ENCODE results near the gene BYSL.
A peak's percentile ranks its signal among the peaks of the same experiment; 100 is the strongest.

Gene BYSL

GRCh38 chr6:41937861-41938574 is 16.7 kb downstream of the BYSL start:
- Histone ChIP-seq H3K9ac (ENCODE audit: low read length) (no peak overlapping the region), H2AFZ (ENCODE audit: insufficient read depth, low read length, poor library complexity) (no peak overlapping the region), H3K4me1 (ENCODE audit: control insufficient read depth in 1 of 2, insufficient read depth in 2 of 2, low read length in 2 of 2) (peaks cover 27 to 36% of the 10 kb centered on the region in 2 experiments), H3K23ac (ENCODE audit: low read length) (no peak overlapping the region), H4K91ac (ENCODE audit: low read depth, low read length) (no peak overlapping the region), H3K4ac (ENCODE audit: low read depth, low read length) (no peak overlapping the region), H3K27ac (ENCODE audit: low read depth, low read length) (no peak overlapping the region), H4K12ac (ENCODE audit: low read depth, low read length) (no peak overlapping the region), H2BK120ac (ENCODE audit: insufficient read depth, low read length, poor library complexity) (no peak overlapping the region), H3K79me1 (ENCODE audit: low read length) (peaks cover 16% of the 10 kb centered on the region), H3K4me2 (ENCODE audit: low read length) (no peak overlapping the region), H3K79me2 (ENCODE audit: control insufficient read depth, insufficient read depth, low read length, poor library complexity) (peaks cover 15% of the 10 kb centered on the region), H3K4me3 (ENCODE audit: low read depth, low read length) (no peak overlapping the region), H2AK5ac (ENCODE audit: low read length) (no peak overlapping the region), H4K8ac (ENCODE audit: low read depth, low read length) (no peak overlapping the region), H2BK12ac (ENCODE audit: low read length) (no peak overlapping the region), H3K27me3 (ENCODE audit: insufficient read depth, low read length) (no peaks in the 10 kb centered on the region), H3K36me3 (ENCODE audit: control insufficient read depth in 1 of 2, insufficient read depth in 2 of 2, low read length in 2 of 2) (peaks cover 24 to 38% of the 10 kb centered on the region in 2 experiments), H2BK5ac (ENCODE audit: low read depth, low read length, poor library complexity) (no peak overlapping the region), H3K9me3 (ENCODE audit: insufficient read depth, low read depth, low read length) (no peaks in the 10 kb centered on the region), H3K18ac (ENCODE audit: low read length) (no peak overlapping the region), H3K14ac (ENCODE audit: low read length) (no peak overlapping the region)
- DNase-seq, result no peak
- WGBS (ENCODE audit: extremely low coverage, insufficient coverage, insufficient read length), result no CpG with 5 or more reads among the region's 4 CpGs

- Histone ChIP-seq H2BK12ac (ENCODE audit: low read length) (no peak overlapping the region), H2AK5ac (ENCODE audit: low read length) (no peak overlapping the region), H3K18ac (ENCODE audit: low read length) (no peak overlapping the region), H3K4me3 (ENCODE audit: low read depth, low read length) (no peak overlapping the region), H3K4ac (ENCODE audit: low read depth, low read length) (peak overlapping the region; percentile 9), H4K91ac (ENCODE audit: low read depth, low read length) (peak overlapping the region; percentile 39), H2BK5ac (ENCODE audit: low read depth, low read length, poor library complexity) (no peak overlapping the region), H3K9ac (ENCODE audit: low read length) (no peak overlapping the region), H3K4me2 (ENCODE audit: low read length) (no peak overlapping the region), H4K8ac (ENCODE audit: low read depth, low read length) (no peak overlapping the region), H3K14ac (ENCODE audit: low read length) (no peak overlapping the region), H4K12ac (ENCODE audit: low read depth, low read length) (no peak overlapping the region), H3K27me3 (ENCODE audit: insufficient read depth, low read length) (no peaks in the 10 kb centered on the region), H3K79me2 (ENCODE audit: control insufficient read depth, insufficient read depth, low read length, poor library complexity) (peaks cover 15% of the 10 kb centered on the region), H2BK120ac (ENCODE audit: insufficient read depth, low read length, poor library complexity) (no peak overlapping the region), H3K27ac (ENCODE audit: low read depth, low read length) (no peak overlapping the region), H3K23ac (ENCODE audit: low read length) (no peak overlapping the region), H3K4me1 (ENCODE audit: control insufficient read depth in 1 of 2, insufficient read depth in 2 of 2, low read length in 2 of 2) (peaks cover 27 to 36% of the 10 kb centered on the region in 2 experiments), H3K9me3 (ENCODE audit: insufficient read depth, low read depth, low read length) (no peaks in the 10 kb centered on the region), H3K36me3 (ENCODE audit: control insufficient read depth in 1 of 2, insufficient read depth in 2 of 2, low read length in 2 of 2) (peaks cover 21 to 33% of the 10 kb centered on the region in 2 experiments), H2AFZ (ENCODE audit: insufficient read depth, low read length, poor library complexity) (no peak overlapping the region), H3K79me1 (ENCODE audit: low read length) (peaks cover 16% of the 10 kb centered on the region)
- WGBS (ENCODE audit: extremely low coverage, insufficient coverage, insufficient read length), result no CpG with 5 or more reads among the region's 5 CpGs
- no peak for DNase-seq
These were observed 17.4 kb downstream of the BYSL start for GRCh38 chr6:41938590-41939175.

- no peak for DNase-seq
- Histone ChIP-seq H3K14ac (ENCODE audit: low read length) (no peak overlapping the region), H2AK5ac (ENCODE audit: low read length) (no peak overlapping the region), H4K8ac (ENCODE audit: low read depth, low read length) (no peak overlapping the region), H3K79me2 (ENCODE audit: control insufficient read depth, insufficient read depth, low read length, poor library complexity) (peaks cover 15% of the 10 kb centered on the region), H3K9me3 (ENCODE audit: insufficient read depth, low read depth, low read length) (no peaks in the 10 kb centered on the region), H3K27ac (ENCODE audit: low read depth, low read length) (no peak overlapping the region), H3K36me3 (ENCODE audit: control insufficient read depth in 1 of 2, insufficient read depth in 2 of 2, low read length in 2 of 2) (peaks cover 19 to 30% of the 10 kb centered on the region in 2 experiments), H3K4me3 (ENCODE audit: low read depth, low read length) (no peak overlapping the region), H3K9ac (ENCODE audit: low read length) (no peak overlapping the region), H3K4me2 (ENCODE audit: low read length) (peak overlapping the region; percentile 69), H3K4me1 (ENCODE audit: control insufficient read depth in 1 of 2, insufficient read depth in 2 of 2, low read length in 2 of 2) (peaks cover 27 to 36% of the 10 kb centered on the region in 2 experiments), H2BK12ac (ENCODE audit: low read length) (no peak overlapping the region), H3K27me3 (ENCODE audit: insufficient read depth, low read length) (no peaks in the 10 kb centered on the region), H3K79me1 (ENCODE audit: low read length) (peaks cover 16% of the 10 kb centered on the region), H2BK120ac (ENCODE audit: insufficient read depth, low read length, poor library complexity) (no peak overlapping the region), H3K23ac (ENCODE audit: low read length) (no peak overlapping the region), H4K12ac (ENCODE audit: low read depth, low read length) (no peak overlapping the region), H4K91ac (ENCODE audit: low read depth, low read length) (peak overlapping the region; percentile 39), H2BK5ac (ENCODE audit: low read depth, low read length, poor library complexity) (no peak overlapping the region), H3K4ac (ENCODE audit: low read depth, low read length) (peak overlapping the region; percentile 22), H2AFZ (ENCODE audit: insufficient read depth, low read length, poor library complexity) (no peak overlapping the region), H3K18ac (ENCODE audit: low read length) (peak overlapping the region; percentile 19)
- no CpG with 5 or more reads among the region's 11 CpGs for WGBS (ENCODE audit: extremely low coverage, insufficient coverage, insufficient read length)
These were observed 18.0 kb downstream of the BYSL start for GRCh38 chr6:41939176-41939847.

GRCh38 chr6:41939848-41940758 is 18.8 kb downstream of the BYSL start:
- Histone ChIP-seq H3K79me2 (ENCODE audit: control insufficient read depth, insufficient read depth, low read length, poor library complexity) (peaks cover 15% of the 10 kb centered on the region), H3K4ac (ENCODE audit: low read depth, low read length) (peak overlapping the region; percentile 37), H3K4me1 (ENCODE audit: control insufficient read depth in 1 of 2, insufficient read depth in 2 of 2, low read length in 2 of 2) (peaks cover 27 to 32% of the 10 kb centered on the region in 2 experiments), H3K23ac (ENCODE audit: low read length) (no peak overlapping the region), H2BK5ac (ENCODE audit: low read depth, low read length, poor library complexity) (no peak overlapping the region), H2AK5ac (ENCODE audit: low read length) (no peak overlapping the region), H2BK120ac (ENCODE audit: insufficient read depth, low read length, poor library complexity) (no peak overlapping the region), H3K4me2 (ENCODE audit: low read length) (peak overlapping the region; percentile 69), H2AFZ (ENCODE audit: insufficient read depth, low read length, poor library complexity) (peak overlapping the region; percentile 27), H3K9ac (ENCODE audit: low read length) (peak overlapping the region; percentile 13), H4K8ac (ENCODE audit: low read depth, low read length) (peak overlapping the region; percentile 27), H4K91ac (ENCODE audit: low read depth, low read length) (peak overlapping the region; percentile 67), H3K9me3 (ENCODE audit: insufficient read depth, low read depth, low read length) (no peaks in the 10 kb centered on the region), H3K27ac (ENCODE audit: low read depth, low read length) (no peak overlapping the region), H3K4me3 (ENCODE audit: low read depth, low read length) (peak overlapping the region; percentile 84), H4K12ac (ENCODE audit: low read depth, low read length) (peak overlapping the region; percentile 10), H2BK12ac (ENCODE audit: low read length) (peak overlapping the region; percentile 17), H3K18ac (ENCODE audit: low read length) (peak overlapping the region; percentile 60), H3K79me1 (ENCODE audit: low read length) (peaks cover 16% of the 10 kb centered on the region), H3K14ac (ENCODE audit: low read length) (peak overlapping the region; percentile 24), H3K36me3 (ENCODE audit: control insufficient read depth in 1 of 2, insufficient read depth in 2 of 2, low read length in 2 of 2) (peaks cover 16 to 22% of the 10 kb centered on the region in 2 experiments), H3K27me3 (ENCODE audit: insufficient read depth, low read length) (no peaks in the 10 kb centered on the region)
- DNase-seq, result peak in 1 of 2 donors; percentile 35
- no CpG with 5 or more reads among the region's 27 CpGs for WGBS (ENCODE audit: extremely low coverage, insufficient coverage, insufficient read length)

Data from trophoblast cell (in vitro differentiated cells and primary cell).